HepG2 (cell line): ENCODE results near the gene MPP3. TPM values are rescaled to one million over a fixed set of nuclear protein-coding genes. Genes with fewer than 3 reads are reported as not detected.

ENCODE experiments used
- KDM2A ChIP-seq: sonication (generic); formaldehyde crosslinking; IDR thresholded peaks from 2 replicates; pipeline ENCODE4 v1.4.0; 2020; ENCODE audit warnings: low read depth, missing genetic modification reagents, borderline replicate concordance
- SALL1 ChIP-seq: sonication (generic); formaldehyde crosslinking; IDR thresholded peaks from 2 replicates; pipeline ENCODE4 v1.8.0; 2022; ENCODE audit warnings: mild to moderate bottlenecking, missing genetic modification reagents
- ZNF570 ChIP-seq: sonication (generic); formaldehyde crosslinking; IDR thresholded peaks from 2 replicates; pipeline ENCODE4 v1.4.0; 2020; ENCODE audit warnings: mild to moderate bottlenecking, missing genetic modification reagents, borderline replicate concordance
- ZZZ3 ChIP-seq: sonication (generic); formaldehyde crosslinking; IDR thresholded peaks from 2 replicates; pipeline ENCODE4 v1.4.0; 2020; ENCODE audit warnings: missing genetic modification reagents, mild to moderate bottlenecking, borderline replicate concordance
- polyA plus RNA-seq, 8 experiments: library from polyadenylated mRNA; depleted of rRNA in 3 of 8; stranded (reverse) in 7 of 8; unstranded in 1 of 8; fragments of >200 nt; fragmentation: Illumina TruSeq in 4 of 8; extraction: Trizol in 4 of 8; gene quantifications; 2 replicates each; pipeline versions ENCODE4 v1.2.1 to v1.2.3, GENCODE V29; 2011 to 2016; ENCODE audit warnings: low read depth in 4 of 8, missing spikeins in 1 of 8, mixed read lengths in 1 of 8; ENCODE audit not compliant: insufficient read depth in 1 of 8
- total RNA-seq, 5 experiments: library from RNA; depleted of rRNA; stranded (reverse); fragments of >200 nt; fragmentation: Illumina TruSeq; extraction: Trizol; gene quantifications; 2 replicates each; pipeline ENCODE4 v1.2.3, GENCODE V29; 2016; ENCODE audit warnings: low read depth in 1 of 5
- TF ChIP-seq, protein P1 (sequence below): sonication (generic); formaldehyde crosslinking; IDR thresholded peaks from 2 replicates; pipeline ENCODE4 v1.4.0; 2020; ENCODE audit warnings: mild to moderate bottlenecking, missing genetic modification reagents, borderline replicate concordance
- TF ChIP-seq, protein P2 (sequence below): sonication (generic); formaldehyde crosslinking; IDR thresholded peaks from 2 replicates; pipeline ENCODE4 v1.4.0; 2020; ENCODE audit warnings: low read depth, mild to moderate bottlenecking, missing genetic modification reagents
- TF ChIP-seq, protein P3 (sequence below): sonication (generic); formaldehyde crosslinking; IDR thresholded peaks from 2 replicates; pipeline ENCODE4 v1.5.0; 2020; ENCODE audit warnings: mild to moderate bottlenecking, missing genetic modification reagents, moderate library complexity
- TF ChIP-seq, protein P4 (sequence below): sonication (generic); formaldehyde crosslinking; IDR thresholded peaks from 2 replicates; pipeline ENCODE4 v1.9.0; 2022; ENCODE audit warnings: low read depth, missing genetic modification reagents
- TF ChIP-seq, protein P5 (sequence below): sonication (generic); formaldehyde crosslinking; IDR thresholded peaks from 2 replicates; pipeline ENCODE4 v1.4.0; 2020; ENCODE audit warnings: missing genetic modification reagents

The MPP3 gene
- total and polyA plus RNA-seq, 2 of the 13 experiments (the other 11 are each of a cell fraction or from before 2014, with no cell fraction given), result 0.91 to 1.8 TPM

- TF ChIP-seq, protein P1, sequence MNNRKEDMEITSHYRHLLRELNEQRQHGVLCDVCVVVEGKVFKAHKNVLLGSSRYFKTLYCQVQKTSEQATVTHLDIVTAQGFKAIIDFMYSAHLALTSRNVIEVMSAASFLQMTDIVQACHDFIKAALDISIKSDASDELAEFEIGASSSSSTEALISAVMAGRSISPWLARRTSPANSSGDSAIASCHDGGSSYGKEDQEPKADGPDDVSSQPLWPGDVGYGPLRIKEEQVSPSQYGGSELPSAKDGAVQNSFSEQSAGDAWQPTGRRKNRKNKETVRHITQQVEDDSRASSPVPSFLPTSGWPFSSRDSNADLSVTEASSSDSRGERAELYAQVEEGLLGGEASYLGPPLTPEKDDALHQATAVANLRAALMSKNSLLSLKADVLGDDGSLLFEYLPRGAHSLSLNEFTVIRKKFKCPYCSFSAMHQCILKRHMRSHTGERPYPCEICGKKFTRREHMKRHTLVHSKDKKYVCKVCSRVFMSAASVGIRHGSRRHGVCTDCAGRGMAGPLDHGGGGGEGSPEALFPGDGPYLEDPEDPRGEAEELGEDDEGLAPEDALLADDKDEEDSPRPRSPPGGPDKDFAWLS (CRISPR knock-in tag), result 0 out of 2 replicates have a peak, but pooled peaks have one; percentile 47
- no peak for TF ChIP-seq ZNF570 (CRISPR knock-in tag)
- TF ChIP-seq ZZZ3 (CRISPR knock-in tag), result no peak
- TF ChIP-seq, protein P2, sequence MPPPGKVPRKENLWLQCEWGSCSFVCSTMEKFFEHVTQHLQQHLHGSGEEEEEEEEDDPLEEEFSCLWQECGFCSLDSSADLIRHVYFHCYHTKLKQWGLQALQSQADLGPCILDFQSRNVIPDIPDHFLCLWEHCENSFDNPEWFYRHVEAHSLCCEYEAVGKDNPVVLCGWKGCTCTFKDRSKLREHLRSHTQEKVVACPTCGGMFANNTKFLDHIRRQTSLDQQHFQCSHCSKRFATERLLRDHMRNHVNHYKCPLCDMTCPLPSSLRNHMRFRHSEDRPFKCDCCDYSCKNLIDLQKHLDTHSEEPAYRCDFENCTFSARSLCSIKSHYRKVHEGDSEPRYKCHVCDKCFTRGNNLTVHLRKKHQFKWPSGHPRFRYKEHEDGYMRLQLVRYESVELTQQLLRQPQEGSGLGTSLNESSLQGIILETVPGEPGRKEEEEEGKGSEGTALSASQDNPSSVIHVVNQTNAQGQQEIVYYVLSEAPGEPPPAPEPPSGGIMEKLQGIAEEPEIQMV (CRISPR knock-in tag), result 0 out of 2 replicates have a peak, but pooled peaks have one; percentile 35
- TF ChIP-seq, protein P3, sequence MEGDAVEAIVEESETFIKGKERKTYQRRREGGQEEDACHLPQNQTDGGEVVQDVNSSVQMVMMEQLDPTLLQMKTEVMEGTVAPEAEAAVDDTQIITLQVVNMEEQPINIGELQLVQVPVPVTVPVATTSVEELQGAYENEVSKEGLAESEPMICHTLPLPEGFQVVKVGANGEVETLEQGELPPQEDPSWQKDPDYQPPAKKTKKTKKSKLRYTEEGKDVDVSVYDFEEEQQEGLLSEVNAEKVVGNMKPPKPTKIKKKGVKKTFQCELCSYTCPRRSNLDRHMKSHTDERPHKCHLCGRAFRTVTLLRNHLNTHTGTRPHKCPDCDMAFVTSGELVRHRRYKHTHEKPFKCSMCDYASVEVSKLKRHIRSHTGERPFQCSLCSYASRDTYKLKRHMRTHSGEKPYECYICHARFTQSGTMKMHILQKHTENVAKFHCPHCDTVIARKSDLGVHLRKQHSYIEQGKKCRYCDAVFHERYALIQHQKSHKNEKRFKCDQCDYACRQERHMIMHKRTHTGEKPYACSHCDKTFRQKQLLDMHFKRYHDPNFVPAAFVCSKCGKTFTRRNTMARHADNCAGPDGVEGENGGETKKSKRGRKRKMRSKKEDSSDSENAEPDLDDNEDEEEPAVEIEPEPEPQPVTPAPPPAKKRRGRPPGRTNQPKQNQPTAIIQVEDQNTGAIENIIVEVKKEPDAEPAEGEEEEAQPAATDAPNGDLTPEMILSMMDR (CRISPR knock-in tag), result peak; percentile 91
- peak; percentile 21; the same call in 1 of the 2 replicates for TF ChIP-seq KDM2A (CRISPR knock-in tag)
- TF ChIP-seq, protein P4, sequence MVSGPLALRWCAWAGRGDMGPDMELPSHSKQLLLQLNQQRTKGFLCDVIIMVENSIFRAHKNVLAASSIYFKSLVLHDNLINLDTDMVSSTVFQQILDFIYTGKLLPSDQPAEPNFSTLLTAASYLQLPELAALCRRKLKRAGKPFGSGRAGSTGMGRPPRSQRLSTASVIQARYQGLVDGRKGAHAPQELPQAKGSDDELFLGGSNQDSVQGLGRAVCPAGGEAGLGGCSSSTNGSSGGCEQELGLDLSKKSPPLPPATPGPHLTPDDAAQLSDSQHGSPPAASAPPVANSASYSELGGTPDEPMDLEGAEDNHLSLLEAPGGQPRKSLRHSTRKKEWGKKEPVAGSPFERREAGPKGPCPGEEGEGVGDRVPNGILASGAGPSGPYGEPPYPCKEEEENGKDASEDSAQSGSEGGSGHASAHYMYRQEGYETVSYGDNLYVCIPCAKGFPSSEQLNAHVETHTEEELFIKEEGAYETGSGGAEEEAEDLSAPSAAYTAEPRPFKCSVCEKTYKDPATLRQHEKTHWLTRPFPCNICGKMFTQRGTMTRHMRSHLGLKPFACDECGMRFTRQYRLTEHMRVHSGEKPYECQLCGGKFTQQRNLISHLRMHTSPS (CRISPR knock-in tag), result peak; percentile 72; the same call in 1 of the 2 replicates
- TF ChIP-seq SALL1 (CRISPR knock-in tag), result 0 out of 2 replicates have a peak, but pooled peaks have one; percentile 20
- TF ChIP-seq, protein P5, sequence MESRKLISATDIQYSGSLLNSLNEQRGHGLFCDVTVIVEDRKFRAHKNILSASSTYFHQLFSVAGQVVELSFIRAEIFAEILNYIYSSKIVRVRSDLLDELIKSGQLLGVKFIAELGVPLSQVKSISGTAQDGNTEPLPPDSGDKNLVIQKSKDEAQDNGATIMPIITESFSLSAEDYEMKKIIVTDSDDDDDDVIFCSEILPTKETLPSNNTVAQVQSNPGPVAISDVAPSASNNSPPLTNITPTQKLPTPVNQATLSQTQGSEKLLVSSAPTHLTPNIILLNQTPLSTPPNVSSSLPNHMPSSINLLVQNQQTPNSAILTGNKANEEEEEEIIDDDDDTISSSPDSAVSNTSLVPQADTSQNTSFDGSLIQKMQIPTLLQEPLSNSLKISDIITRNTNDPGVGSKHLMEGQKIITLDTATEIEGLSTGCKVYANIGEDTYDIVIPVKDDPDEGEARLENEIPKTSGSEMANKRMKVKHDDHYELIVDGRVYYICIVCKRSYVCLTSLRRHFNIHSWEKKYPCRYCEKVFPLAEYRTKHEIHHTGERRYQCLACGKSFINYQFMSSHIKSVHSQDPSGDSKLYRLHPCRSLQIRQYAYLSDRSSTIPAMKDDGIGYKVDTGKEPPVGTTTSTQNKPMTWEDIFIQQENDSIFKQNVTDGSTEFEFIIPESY (CRISPR knock-in tag), result peak; percentile 34; the same call in 1 of the 2 replicates
These were observed 42.5 kb downstream of the MPP3 start (continued) for GRCh38 chr17:43790311-43790940.
